DMS153 treated with DMSO at 0.1 percent for 48 hours (cell line): ENCODE results near the gene C14orf132.

Source experiments
- DNase-seq: peaks from one replicate; lab custom pipeline; 2025; ENCODE audit not compliant: unreplicated experiment; lab: John Stamatoyannopoulos, UW

The C14orf132 gene

DNA sequence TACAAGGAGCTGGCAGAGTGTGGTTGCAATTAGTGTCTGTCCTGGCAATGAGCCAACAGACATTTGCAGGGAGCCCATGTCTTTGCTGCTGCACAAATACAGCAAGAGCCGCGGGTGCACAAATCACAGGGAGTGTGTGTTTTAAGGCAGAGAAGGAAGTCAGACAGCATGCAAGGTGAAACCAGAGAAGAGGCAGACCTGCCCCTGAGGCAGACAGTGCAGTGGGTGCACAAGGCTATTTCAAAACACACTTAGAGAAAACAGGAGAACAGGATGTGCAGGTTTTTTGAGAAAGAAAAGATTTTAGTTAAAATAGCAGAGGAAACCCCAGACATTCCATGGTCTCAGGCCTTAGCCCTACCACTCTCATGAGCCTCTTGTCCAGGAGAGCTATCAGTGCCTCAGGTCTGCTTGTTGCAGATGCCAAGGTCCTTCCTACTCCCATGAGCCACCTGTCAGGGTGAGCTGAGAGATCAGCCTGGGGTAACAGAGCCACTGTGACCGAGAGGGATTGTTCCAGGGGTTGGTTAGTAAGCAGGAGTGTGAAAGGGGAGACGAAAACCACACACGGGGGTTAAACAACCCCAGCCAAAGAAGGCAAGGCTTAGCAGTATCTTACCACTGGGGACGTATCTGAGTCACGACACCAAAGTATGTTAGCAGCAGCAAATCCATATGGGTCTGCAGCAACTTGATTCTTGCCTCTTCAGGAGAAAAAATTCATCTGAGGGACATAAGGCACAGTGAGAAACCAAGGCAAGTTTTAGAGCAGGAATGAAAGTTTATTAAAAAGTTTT lies 78.1 kb downstream of the C14orf132 start:
- DNase-seq: no peak

DNA sequence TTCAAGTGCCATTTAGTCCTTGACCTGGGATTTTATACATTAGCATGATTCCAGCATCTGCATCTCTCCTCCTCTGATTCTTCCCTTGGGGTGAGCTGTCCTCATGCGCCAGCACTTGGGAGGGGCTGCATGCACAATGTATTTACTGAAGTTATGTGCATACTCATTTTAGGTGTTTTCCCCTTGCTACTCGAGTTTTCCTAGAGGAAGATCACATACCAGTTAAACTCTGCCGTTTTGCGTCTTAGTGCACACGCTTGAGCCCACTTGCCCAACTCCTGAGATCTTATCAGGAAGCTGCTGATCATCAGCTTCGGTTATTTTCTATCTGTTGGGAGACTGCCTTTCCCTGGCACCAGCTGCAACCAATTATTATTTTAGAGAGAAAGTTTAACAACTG lies 78.8 kb downstream of the C14orf132 start:
- DNase-seq: no peak

DNA sequence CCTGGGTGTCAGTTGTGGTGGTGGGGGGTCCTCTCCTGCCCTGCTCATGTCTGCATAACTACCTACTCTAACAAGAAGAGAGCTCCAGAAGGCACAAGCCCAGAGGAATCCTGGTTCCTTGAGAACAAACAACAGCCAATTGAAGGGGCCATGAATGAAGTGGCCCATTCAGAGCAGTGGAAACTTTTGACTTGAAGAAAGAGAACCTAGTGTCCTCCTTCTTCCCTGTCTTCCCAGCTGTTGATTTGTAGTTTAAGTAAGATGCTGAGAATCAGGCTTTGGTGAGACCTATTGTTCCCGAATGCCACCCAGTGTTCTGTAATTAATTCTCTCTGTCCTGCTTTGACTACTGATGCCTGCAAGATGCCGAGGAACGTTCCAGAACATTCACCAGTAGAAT lies 79.2 kb downstream of the C14orf132 start:
- no peak for DNase-seq

GRCh38 chr14:96119947-96120346 lies 80.8 kb downstream of the C14orf132 start:
- no peak for DNase-seq

DNA sequence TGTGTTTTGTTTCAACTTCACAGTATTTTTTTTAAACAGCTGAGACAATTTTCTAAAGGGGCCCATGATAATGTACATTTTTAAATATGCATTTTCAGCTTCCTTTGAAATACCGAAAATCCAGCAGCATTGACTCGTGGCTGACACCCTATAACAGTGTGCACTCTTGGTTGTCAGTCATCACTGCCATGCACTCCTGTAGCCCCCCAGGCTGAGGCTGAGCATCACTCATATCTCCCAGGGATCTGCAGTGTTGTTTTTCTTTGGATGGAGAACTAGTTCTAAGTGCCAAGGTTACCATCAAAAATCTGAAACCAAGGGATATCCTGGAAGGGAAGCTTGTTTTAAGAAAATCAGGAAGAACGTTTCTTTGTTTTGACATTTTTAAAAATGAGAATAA lies 81.2 kb downstream of the C14orf132 start:
- DNase-seq: no peak

DNA sequence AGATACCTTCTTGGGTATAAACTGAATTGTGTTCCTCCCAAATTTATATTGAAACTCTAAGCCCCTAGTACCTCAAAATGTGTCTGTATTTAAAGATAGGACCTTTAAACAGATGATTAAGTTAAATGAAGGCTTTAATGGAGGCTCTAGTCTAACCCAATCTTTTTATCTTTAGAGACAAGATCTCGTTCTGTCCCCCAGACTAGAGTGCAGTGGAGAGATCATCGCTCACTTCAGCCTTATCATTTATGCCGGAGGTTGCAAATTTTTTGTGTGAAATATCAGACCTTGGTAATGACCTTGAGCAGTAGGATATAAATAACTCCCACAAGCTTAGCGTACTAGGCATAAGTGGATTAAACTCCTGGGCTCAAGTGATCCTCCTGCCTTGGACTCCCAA lies 81.8 kb downstream of the C14orf132 start:
- no peak for DNase-seq

- DNase-seq: no peak
Observed at GRCh38 chr14:96121660-96122395, 82.7 kb downstream of the C14orf132 start.

- DNase-seq: no peak
Observed at GRCh38 chr14:96122496-96122895, 83.3 kb downstream of the C14orf132 start.

DNA sequence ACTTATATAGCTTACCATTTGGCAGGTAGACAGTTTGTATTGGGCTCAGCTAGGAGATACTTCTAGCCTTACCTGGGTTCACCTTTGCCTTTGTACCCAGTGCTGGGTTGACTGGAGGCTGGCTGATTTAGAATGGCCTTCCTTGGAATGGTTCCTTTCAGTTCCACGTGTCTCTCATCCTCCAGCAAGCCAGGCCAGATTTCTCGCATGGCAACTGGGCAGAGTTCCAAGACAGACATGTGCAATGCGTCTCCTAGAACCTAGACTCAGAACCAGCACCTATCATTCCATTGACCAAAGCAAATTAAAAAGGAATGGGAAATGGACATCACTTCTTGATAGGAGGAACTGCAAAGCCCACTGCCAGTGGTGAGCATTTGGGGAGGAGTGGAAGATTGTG lies 86.4 kb downstream of the C14orf132 start:
- DNase-seq: no peak

- DNase-seq: no peak
Observed at GRCh38 chr14:96126339-96126782, 87.2 kb downstream of the C14orf132 start.

DNA sequence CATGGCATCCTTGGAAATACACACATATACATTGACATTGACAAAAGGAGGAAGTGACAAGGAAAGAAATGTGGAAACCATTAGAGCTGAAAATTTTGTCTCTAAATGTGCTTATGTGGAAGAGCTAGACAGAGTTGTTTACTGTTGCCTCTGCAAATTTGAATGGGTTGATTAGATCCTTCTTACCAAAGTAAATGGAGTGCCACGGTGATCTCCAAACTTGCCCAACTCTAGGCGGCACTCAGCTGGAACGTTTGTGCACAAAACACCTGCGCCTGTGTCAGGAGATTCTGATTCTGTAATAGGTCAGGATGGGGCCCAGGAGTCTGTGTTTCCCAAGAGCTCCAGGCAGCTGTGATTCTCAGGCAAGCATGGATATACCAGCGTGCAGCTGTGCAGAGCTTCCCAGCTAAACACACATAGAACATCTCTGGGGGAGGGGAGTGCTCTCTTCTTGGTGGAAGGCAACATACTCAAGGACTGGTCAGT lies 87.7 kb downstream of the C14orf132 start:
- no peak for DNase-seq

- no peak for DNase-seq
Observed at GRCh38 chr14:96129128-96129736, 90.1 kb downstream of the C14orf132 start.

DNA sequence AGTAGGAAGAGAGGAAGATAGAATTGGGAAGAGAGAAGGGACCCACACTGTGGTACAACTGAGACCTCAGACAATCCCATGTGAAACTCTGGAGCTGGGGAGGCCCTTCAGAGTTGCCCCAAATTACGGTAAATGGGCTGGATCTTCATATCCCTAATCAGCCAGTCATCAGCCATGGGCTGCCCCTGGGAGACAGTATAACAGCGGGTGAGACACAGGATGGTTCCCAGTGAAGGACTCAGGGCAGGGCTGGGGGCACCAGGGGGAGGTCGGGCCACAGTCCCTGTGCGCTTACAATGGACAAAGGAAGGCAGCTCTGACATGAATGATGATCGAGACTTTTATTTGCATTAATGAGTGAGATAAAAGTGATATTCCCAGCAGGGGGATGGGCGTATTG lies 91.2 kb downstream of the C14orf132 start:
- DNase-seq: no peak

GRCh38 chr14:96130854-96131253 lies 91.7 kb downstream of the C14orf132 start:
- DNase-seq: no peak

DNA sequence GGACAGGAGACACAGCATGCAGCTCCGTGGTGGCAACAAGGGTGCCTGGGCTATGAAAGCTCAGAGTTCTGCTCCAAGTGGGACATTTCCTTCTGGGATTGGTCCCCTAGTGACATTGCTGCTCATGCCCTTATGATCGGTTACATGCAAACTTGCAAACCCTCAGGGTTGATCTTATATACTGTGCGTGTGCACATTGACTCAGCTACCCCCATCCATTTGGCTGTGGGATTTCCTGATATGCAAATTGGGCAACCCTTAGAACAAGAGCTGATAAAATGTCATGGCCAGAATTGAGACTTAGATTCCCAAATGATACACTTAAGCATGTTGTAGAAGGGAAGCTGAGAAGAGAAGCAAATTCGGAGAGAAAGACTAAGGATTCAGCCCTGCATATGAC lies 92.7 kb downstream of the C14orf132 start:
- DNase-seq: no peak

DNA sequence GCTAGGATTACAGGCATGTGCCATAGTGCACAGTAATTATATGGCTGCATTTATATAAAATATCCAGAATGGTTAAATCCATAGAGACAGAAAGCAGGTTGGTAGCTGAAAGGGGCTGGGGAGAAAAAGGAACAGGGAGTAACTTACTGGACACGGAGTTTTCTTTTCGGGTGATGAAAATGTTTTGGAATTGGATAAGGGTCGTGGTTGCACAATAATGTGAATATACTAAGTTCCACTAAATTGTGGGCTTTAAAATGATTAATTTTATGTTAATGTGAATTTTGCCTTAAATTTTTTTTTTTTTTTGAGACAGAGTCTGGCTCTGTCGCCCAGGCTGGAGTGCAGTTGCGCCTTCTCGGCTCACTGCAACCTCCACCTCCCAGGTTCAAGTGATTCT lies 95.3 kb downstream of the C14orf132 start:
- DNase-seq: no peak

GRCh38 chr14:96135285-96135684 lies 96.1 kb downstream of the C14orf132 start:
- DNase-seq: no peak

DNA sequence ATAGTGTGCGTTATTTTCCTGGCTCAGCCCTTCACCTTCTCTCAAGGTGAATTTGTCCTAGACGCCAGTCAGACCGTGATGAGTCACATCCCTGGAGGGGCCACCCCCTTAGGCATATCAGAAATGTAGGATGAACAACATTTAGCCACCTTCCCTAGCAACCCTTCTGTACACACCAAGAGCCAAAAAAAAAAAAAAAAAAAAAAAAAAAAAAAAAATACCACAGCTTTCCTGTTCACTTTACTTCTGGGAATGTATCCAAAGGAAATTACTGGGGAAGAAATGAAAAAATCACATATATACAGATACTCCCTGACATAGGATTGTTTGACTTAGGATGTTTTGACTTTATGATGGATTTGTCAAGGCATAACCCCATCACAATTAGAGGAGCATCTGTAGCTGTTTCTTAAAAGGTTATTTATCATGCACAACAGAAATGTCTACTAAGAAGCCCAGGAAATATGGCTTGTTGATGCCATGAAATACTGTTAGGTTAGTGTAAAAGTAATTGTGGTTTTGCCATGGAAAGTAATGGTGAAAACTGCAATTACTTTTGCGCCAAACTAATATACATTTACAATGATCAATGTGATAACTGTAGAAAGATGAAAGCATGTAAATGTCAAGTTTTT lies 97.3 kb downstream of the C14orf132 start:
- no peak for DNase-seq

DNA sequence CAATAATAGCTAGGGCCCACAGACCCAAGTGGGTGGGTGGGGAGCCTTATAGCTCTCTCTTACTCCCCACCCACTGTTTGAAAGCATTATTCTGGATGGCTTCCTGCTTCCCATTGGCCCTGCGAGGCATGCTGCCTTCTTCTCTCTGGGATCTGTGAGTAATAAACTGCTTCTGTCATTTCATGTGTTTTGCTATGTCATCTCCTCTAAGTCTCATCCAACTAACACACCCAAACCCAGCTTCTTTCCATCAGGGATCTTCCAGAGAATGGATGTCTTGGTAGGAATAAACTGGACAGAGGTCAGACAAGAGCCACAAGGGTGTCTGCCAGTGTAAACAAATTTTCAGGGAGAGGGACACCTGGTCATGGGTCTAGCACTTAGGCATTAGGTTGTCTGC lies 99.1 kb downstream of the C14orf132 start:
- DNase-seq: no peak

- DNase-seq: no peak
Observed at GRCh38 chr14:96139169-96139568, 100.0 kb downstream of the C14orf132 start.

- no peak for DNase-seq
Observed at GRCh38 chr14:96139879-96140278, 100.7 kb downstream of the C14orf132 start.
